ENCODE measurements around the gene MED22.
"Not testable (repeated sequence)": the region's sequence is repeated elsewhere in the genome, so short reads cannot be mapped to it uniquely, and the experiment has no call there.

Gene MED22

GRCh38 chr9:133303266-133304157 is 44.4 kb downstream of the MED22 start:
- ATAC-seq, result no peak

- ATAC-seq, result no peak
Observed at GRCh38 chr9:133301253-133302230, 46.4 kb downstream of the MED22 start.

GRCh38 chr9:133299996-133300395 is 47.9 kb downstream of the MED22 start:
- not testable (repeated sequence) for ATAC-seq

- no peak for ATAC-seq
Observed at GRCh38 chr9:133294257-133294656, 53.7 kb downstream of the MED22 start.

- ATAC-seq, result no peak
Observed at GRCh38 chr9:133290751-133291302, 57.1 kb downstream of the MED22 start.

Data from activated CD4-positive, CD25-positive, alpha-beta regulatory T cell treated with anti-CD3 and anti-CD28 coated beads, Interleukin-2, amount 50 U/mL, for 24 hours (primary cell).